Measurements from ENCODE around the gene ROR1.

Gene ROR1

DNA sequence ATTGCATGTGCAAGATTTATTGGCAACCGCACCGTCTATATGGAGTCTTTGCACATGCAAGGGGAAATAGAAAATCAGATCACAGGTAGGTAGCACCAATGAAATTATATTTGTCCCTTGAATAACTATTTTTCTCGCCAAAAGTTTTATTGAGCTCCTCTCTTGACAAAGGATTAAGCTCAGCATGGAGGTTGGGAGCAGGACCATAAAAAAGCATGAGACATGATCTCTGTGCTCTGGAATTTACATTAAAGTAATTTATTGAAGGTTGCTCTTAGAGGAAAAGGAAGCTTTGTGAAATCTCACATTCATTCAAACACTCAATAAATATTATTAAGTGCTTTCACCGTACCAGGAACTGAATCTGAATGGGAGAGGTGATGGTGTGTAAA, 363.6 kb downstream of the ROR1 start:
- no peak for TF ChIP-seq EZH2 (optimal IDR thresholded peaks at IDR 0.05; ENCODE audit: low read depth, low read length)
- no peak for TF ChIP-seq EZH2phosphoT487 (IDR thresholded peaks at IDR 0.05; ENCODE audit: low read length)
- TF ChIP-seq, protein P1, sequence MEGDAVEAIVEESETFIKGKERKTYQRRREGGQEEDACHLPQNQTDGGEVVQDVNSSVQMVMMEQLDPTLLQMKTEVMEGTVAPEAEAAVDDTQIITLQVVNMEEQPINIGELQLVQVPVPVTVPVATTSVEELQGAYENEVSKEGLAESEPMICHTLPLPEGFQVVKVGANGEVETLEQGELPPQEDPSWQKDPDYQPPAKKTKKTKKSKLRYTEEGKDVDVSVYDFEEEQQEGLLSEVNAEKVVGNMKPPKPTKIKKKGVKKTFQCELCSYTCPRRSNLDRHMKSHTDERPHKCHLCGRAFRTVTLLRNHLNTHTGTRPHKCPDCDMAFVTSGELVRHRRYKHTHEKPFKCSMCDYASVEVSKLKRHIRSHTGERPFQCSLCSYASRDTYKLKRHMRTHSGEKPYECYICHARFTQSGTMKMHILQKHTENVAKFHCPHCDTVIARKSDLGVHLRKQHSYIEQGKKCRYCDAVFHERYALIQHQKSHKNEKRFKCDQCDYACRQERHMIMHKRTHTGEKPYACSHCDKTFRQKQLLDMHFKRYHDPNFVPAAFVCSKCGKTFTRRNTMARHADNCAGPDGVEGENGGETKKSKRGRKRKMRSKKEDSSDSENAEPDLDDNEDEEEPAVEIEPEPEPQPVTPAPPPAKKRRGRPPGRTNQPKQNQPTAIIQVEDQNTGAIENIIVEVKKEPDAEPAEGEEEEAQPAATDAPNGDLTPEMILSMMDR (IDR thresholded peaks at IDR 0.05; ENCODE audit: low read length), result no peak
- DNase-seq, result no peak

DNA sequence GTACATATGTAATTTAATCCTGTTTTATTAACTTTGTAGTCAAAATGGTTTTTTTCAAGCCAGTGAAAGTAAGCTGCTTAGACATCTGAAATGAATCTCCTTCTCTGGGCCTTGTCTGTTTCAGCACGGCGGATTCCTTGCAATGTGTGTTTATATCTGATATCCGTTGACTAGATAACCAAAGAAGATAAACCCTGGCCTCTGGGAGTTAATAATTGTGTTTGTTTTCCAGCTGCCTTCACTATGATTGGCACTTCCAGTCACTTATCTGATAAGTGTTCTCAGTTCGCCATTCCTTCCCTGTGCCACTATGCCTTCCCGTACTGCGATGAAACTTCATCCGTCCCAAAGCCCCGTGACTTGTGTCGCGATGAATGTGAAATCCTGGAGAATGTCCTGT, 366.1 kb downstream of the ROR1 start:
- Histone ChIP-seq H3K9ac (ENCODE audit: low read length) (no peak overlapping the region), H3K9me2 (replicated peaks; ENCODE audit: insufficient read depth, low read length) (no peaks in the 10 kb centered on the region), H3K4me3 (ENCODE audit: low read length) (no peak overlapping the region), H3K4me2 (ENCODE audit: low read depth, low read length) (no peak overlapping the region), H2AFZ (ENCODE audit: low read length) (no peak overlapping the region), H4K20me1 (ENCODE audit: insufficient read depth, low read length) (no peaks in the 10 kb centered on the region), H3K4me1 (ENCODE audit: low read length) (no peaks in the 10 kb centered on the region), H3F3A (ENCODE audit: insufficient read depth, low read length) (no peaks in the 10 kb centered on the region), H3K27me3 (replicated peaks; ENCODE audit: insufficient read depth, low read length) (no peaks in the 10 kb centered on the region), H3K27ac (ENCODE audit: low read length) (no peak overlapping the region), H3K36me3 (replicated peaks; ENCODE audit: insufficient read depth, low read length) (no peaks in the 10 kb centered on the region), H3K79me2 (ENCODE audit: low read length) (no peaks in the 10 kb centered on the region), H3K9me3 (replicated peaks; ENCODE audit: insufficient read depth, low read length) (no peaks in the 10 kb centered on the region)
- no peak for TF ChIP-seq EZH2 (optimal IDR thresholded peaks at IDR 0.05; ENCODE audit: low read depth, low read length)
- TF ChIP-seq, protein P1 (IDR thresholded peaks at IDR 0.05; ENCODE audit: low read length), result no peak
- TF ChIP-seq EZH2phosphoT487 (IDR thresholded peaks at IDR 0.05; ENCODE audit: low read length), result no peak
- DNase-seq, result no peak

More for the DNA sequence above, 363.6 kb downstream of the ROR1 start:
- no peaks in the 10 kb centered on the region for H3K79me2 ChIP-seq (ENCODE audit: low read length)
- no peak overlapping the region for H3K27ac ChIP-seq (ENCODE audit: low read length)
- no peaks in the 10 kb centered on the region for H3F3A ChIP-seq (ENCODE audit: insufficient read depth, low read length)
- H3K9ac ChIP-seq (ENCODE audit: low read length), result no peak overlapping the region
- no peak overlapping the region for H3K4me3 ChIP-seq (ENCODE audit: low read length)
- H3K4me2 ChIP-seq (ENCODE audit: low read depth, low read length), result no peak overlapping the region
- no peaks in the 10 kb centered on the region for H3K9me2 ChIP-seq (replicated peaks; ENCODE audit: insufficient read depth, low read length)
- no peaks in the 10 kb centered on the region for H4K20me1 ChIP-seq (ENCODE audit: insufficient read depth, low read length)
- no peaks in the 10 kb centered on the region for H3K27me3 ChIP-seq (replicated peaks; ENCODE audit: insufficient read depth, low read length)
- H2AFZ ChIP-seq (ENCODE audit: low read length), result no peak overlapping the region
- H3K36me3 ChIP-seq (replicated peaks; ENCODE audit: insufficient read depth, low read length), result no peaks in the 10 kb centered on the region
- no peaks in the 10 kb centered on the region for H3K4me1 ChIP-seq (ENCODE audit: low read length)
- H3K9me3 ChIP-seq (replicated peaks; ENCODE audit: insufficient read depth, low read length), result no peaks in the 10 kb centered on the region

DNA sequence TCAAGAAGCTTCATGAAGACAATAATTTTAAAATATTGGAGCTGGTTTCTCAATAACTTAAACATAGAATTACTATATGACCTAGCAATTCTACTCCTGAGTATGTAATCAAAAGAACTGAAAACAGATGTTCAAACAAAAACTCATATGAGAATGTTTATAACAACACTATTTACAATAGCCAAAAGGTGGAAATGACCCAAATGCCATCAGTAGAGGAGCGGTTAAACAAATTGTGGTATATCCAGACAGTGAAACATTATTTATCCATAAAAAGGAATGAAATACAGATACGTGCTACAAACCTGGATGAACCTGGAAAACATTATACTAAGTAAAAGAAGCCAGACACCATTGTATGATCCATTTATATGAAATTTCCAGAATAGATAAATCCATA, 366.8 kb downstream of the ROR1 start:
- no peaks in the 10 kb centered on the region for H3K9me2 ChIP-seq (replicated peaks; ENCODE audit: insufficient read depth, low read length)
- H3K9ac ChIP-seq (ENCODE audit: low read length), result no peak overlapping the region
- no peak overlapping the region for H2AFZ ChIP-seq (ENCODE audit: low read length)
- TF ChIP-seq, protein P1 (IDR thresholded peaks at IDR 0.05; ENCODE audit: low read length), result no peak
- TF ChIP-seq EZH2 (optimal IDR thresholded peaks at IDR 0.05; ENCODE audit: low read depth, low read length), result no peak
- H4K20me1 ChIP-seq (ENCODE audit: insufficient read depth, low read length), result no peaks in the 10 kb centered on the region
- no peak overlapping the region for H3K4me3 ChIP-seq (ENCODE audit: low read length)
- H3K27me3 ChIP-seq (replicated peaks; ENCODE audit: insufficient read depth, low read length), result no peaks in the 10 kb centered on the region
- no peaks in the 10 kb centered on the region for H3K36me3 ChIP-seq (replicated peaks; ENCODE audit: insufficient read depth, low read length)
- no peak overlapping the region for H3K27ac ChIP-seq (ENCODE audit: low read length)
- H3K79me2 ChIP-seq (ENCODE audit: low read length), result no peaks in the 10 kb centered on the region
- no peak overlapping the region for H3K4me2 ChIP-seq (ENCODE audit: low read depth, low read length)
- no peaks in the 10 kb centered on the region for H3F3A ChIP-seq (ENCODE audit: insufficient read depth, low read length)
- no peak for DNase-seq
- H3K4me1 ChIP-seq (ENCODE audit: low read length), result no peaks in the 10 kb centered on the region
- H3K9me3 ChIP-seq (replicated peaks; ENCODE audit: insufficient read depth, low read length), result no peaks in the 10 kb centered on the region
